ENCODE measurements around the gene CCDC186. TPM values are rescaled to one million over a fixed set of nuclear protein-coding genes. Genes with fewer than 3 reads are reported as not detected.

CCDC186 gene
- total RNA-seq, 1 experiment from 2014 or later: 14.4 TPM

DNA sequence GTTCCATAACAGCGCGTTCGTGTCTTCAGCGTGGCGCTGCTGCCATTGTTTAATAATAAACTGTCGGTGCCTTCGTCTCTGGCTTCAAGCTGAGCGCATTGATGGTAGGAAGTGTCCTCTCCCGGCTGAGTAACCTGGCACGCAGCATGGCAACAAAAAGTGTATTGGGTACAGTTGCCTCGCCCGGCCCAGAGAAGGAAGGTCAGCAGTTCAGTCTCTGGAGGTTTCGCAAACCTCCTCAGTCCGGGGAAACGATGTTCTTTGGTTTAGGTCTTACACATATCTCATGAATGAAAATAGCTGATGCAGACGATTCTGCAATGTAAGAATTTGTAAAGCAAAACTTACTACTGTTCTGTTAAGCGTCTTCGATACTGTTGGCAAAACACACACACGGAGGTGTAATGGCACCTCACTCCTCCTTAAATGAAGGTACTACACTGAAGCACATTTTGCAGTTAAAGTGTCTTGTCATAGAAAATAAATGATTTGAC, 739 bp upstream of the CCDC186 start:
- H3K27ac ChIP-seq (ENCODE audit: low read length): peak overlapping the region; percentile 70
- ATAC-seq: peak; percentile 52
- intact Hi-C loops (cut with micrococcal nuclease; ENCODE audit: unreplicated experiment) (loop anchor here (10.0 kb wide), 1 partner anchor 250 kb away; no protein-coding TSS in a partner anchor), in situ Hi-C loops (cut with HindIII; ENCODE audit: low pct_unique_long_range_greater_than_20kb, low sequenced_read_pairs) (no loop called here)
- BruUV-seq (replicated peaks): no TSS peak
- TF ChIP-seq POLR2AphosphoS5 (IDR thresholded peaks at IDR 0.05; ENCODE audit: low read depth, low read length): no peak
- TF ChIP-seq TCF7L2 (IDR thresholded peaks at IDR 0.05; ENCODE audit: low read depth, low read length): no peak
- TF ChIP-seq, protein P1, sequence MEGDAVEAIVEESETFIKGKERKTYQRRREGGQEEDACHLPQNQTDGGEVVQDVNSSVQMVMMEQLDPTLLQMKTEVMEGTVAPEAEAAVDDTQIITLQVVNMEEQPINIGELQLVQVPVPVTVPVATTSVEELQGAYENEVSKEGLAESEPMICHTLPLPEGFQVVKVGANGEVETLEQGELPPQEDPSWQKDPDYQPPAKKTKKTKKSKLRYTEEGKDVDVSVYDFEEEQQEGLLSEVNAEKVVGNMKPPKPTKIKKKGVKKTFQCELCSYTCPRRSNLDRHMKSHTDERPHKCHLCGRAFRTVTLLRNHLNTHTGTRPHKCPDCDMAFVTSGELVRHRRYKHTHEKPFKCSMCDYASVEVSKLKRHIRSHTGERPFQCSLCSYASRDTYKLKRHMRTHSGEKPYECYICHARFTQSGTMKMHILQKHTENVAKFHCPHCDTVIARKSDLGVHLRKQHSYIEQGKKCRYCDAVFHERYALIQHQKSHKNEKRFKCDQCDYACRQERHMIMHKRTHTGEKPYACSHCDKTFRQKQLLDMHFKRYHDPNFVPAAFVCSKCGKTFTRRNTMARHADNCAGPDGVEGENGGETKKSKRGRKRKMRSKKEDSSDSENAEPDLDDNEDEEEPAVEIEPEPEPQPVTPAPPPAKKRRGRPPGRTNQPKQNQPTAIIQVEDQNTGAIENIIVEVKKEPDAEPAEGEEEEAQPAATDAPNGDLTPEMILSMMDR (IDR thresholded peaks at IDR 0.05): no peak
- TF ChIP-seq SIN3A (IDR thresholded peaks at IDR 0.05; ENCODE audit: borderline replicate concordance, insufficient read depth, low read depth, low read length): no peak
- TF ChIP-seq, protein P2, sequence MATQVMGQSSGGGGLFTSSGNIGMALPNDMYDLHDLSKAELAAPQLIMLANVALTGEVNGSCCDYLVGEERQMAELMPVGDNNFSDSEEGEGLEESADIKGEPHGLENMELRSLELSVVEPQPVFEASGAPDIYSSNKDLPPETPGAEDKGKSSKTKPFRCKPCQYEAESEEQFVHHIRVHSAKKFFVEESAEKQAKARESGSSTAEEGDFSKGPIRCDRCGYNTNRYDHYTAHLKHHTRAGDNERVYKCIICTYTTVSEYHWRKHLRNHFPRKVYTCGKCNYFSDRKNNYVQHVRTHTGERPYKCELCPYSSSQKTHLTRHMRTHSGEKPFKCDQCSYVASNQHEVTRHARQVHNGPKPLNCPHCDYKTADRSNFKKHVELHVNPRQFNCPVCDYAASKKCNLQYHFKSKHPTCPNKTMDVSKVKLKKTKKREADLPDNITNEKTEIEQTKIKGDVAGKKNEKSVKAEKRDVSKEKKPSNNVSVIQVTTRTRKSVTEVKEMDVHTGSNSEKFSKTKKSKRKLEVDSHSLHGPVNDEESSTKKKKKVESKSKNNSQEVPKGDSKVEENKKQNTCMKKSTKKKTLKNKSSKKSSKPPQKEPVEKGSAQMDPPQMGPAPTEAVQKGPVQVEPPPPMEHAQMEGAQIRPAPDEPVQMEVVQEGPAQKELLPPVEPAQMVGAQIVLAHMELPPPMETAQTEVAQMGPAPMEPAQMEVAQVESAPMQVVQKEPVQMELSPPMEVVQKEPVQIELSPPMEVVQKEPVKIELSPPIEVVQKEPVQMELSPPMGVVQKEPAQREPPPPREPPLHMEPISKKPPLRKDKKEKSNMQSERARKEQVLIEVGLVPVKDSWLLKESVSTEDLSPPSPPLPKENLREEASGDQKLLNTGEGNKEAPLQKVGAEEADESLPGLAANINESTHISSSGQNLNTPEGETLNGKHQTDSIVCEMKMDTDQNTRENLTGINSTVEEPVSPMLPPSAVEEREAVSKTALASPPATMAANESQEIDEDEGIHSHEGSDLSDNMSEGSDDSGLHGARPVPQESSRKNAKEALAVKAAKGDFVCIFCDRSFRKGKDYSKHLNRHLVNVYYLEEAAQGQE (IDR thresholded peaks at IDR 0.05; ENCODE audit: insufficient read depth in 1 of 2, low read depth in 2 of 2, low read length in 1 of 2): no peak
- H3K27me3 ChIP-seq (ENCODE audit: control insufficient read depth, insufficient read depth, low read length): no peaks in the 10 kb centered on the region; the same call in 1 of the 2 replicates
- ChIA-PET CTCF (no interaction called here), POLR2A (no interaction called here)
- H3K4me3 ChIP-seq (ENCODE audit: low read depth in 2 of 2, low read length in 2 of 2): peak overlapping the region; percentile 91 to 95
- DNase-seq (ENCODE audit: low read depth, low spot score): no peak
- H3K4me1 ChIP-seq (ENCODE audit: control insufficient read depth, insufficient read depth, low read length): peaks cover 16% of the 10 kb centered on the region
- peaks cover 7% of the 10 kb centered on the region; the same call in 1 of the 2 replicates for H3K36me3 ChIP-seq (ENCODE audit: control insufficient read depth, insufficient read depth, low read length)
- H3K9me3 ChIP-seq (ENCODE audit: control insufficient read depth, insufficient read depth, low read depth, low read length): no peaks in the 10 kb centered on the region

DNA sequence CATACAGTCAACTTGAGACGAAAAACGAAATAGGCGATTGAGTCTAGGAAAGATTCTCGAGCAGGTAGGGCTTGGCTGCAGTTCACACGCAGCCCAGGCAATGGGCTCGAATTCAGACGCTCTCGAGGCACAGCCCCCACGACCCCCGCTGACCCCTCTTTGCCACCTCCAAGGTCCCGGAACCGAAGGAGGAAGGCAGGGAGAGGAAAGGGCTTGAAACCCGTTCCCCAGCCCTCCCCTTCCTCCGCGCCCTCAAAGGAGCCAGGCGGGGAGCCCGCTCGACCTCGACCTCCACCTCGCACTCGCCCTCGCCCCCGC, 441 bp downstream of the CCDC186 start:
- CTCF ChIA-PET: no interaction called here
- BruUV-seq (replicated peaks): no TSS peak

More for the DNA sequence above, 441 bp downstream of the CCDC186 start:
- in situ Hi-C loops (cut with HindIII; ENCODE audit: low pct_unique_long_range_greater_than_20kb, low sequenced_read_pairs) (no loop called here), intact Hi-C loops (cut with micrococcal nuclease; ENCODE audit: unreplicated experiment) (loop anchor here (10.0 kb wide), 1 partner anchor 251 kb away; no protein-coding TSS in a partner anchor)
- no peaks in the 10 kb centered on the region; the same call in 1 of the 2 replicates for H3K27me3 ChIP-seq (ENCODE audit: control insufficient read depth, insufficient read depth, low read length)
- DNase-seq (ENCODE audit: low read depth, low spot score): no peak
- peaks cover 7% of the 10 kb centered on the region; the same call in 1 of the 2 replicates for H3K36me3 ChIP-seq (ENCODE audit: control insufficient read depth, insufficient read depth, low read length)
- POLR2A ChIA-PET: no interaction called here
- peak overlapping the region; percentile 87 for H3K27ac ChIP-seq (ENCODE audit: low read length)
- peak; percentile 5 for ATAC-seq
- peak overlapping the region; percentile 91 to 95 for H3K4me3 ChIP-seq (ENCODE audit: low read depth in 2 of 2, low read length in 2 of 2)
- TF ChIP-seq POLR2AphosphoS5 (IDR thresholded peaks at IDR 0.05; ENCODE audit: low read depth, low read length) (no peak), SIN3A (IDR thresholded peaks at IDR 0.05; ENCODE audit: borderline replicate concordance, insufficient read depth, low read depth, low read length) (no peak), TCF7L2 (IDR thresholded peaks at IDR 0.05; ENCODE audit: low read depth, low read length) (no peak)
- TF ChIP-seq, protein P2 (IDR thresholded peaks at IDR 0.05; ENCODE audit: insufficient read depth in 1 of 2, low read depth in 2 of 2, low read length in 1 of 2): no peak
- TF ChIP-seq, protein P1 (IDR thresholded peaks at IDR 0.05): no peak
- peaks cover 16% of the 10 kb centered on the region for H3K4me1 ChIP-seq (ENCODE audit: control insufficient read depth, insufficient read depth, low read length)
- H3K9me3 ChIP-seq (ENCODE audit: control insufficient read depth, insufficient read depth, low read depth, low read length): peaks cover 3% of the 10 kb centered on the region; the same call in 1 of the 2 replicates

All from Panc1 (cell line).